Activated naive CD4-positive, alpha-beta T cell treated with anti-CD3 and anti-CD28 coated beads, Interleukin-2, amount 10 ng/mL, durations not matched to agents 7 days and 5 days (primary cell): Measurements from ENCODE around the gene CCDC88C.
A peak's percentile ranks its signal among the peaks of the same experiment; 100 is the strongest.

Source experiments
- CTCF ChIA-PET: fragments of 350-600 bp; sonication (Branson Sonifier 250); formaldehyde crosslinking; loops from one replicate; lab custom pipeline; 2021; ENCODE audit warnings: antibody characterized with exemption; lab: Charles Lee
- DNase-seq: peaks from one replicate; pipeline ENCODE4 v3.0.0-alpha.2; 2020
- H3K27ac Mint-ChIP-seq: one replicate; pipeline ENCODE4 v1.8.0; 2021; ENCODE audit warnings: mild to moderate bottlenecking, moderate library complexity, mixed read lengths
- H3K27me3 Mint-ChIP-seq: one replicate; pipeline ENCODE4 v1.8.0; 2021; ENCODE audit warnings: mild to moderate bottlenecking, mixed read lengths
- H3K36me3 Mint-ChIP-seq: one replicate; pipeline ENCODE4 v1.8.0; 2021; ENCODE audit warnings: mixed read lengths
- H3K4me1 Mint-ChIP-seq: one replicate; pipeline ENCODE4 v1.8.0; 2021; ENCODE audit warnings: mixed read lengths
- H3K4me3 Mint-ChIP-seq: one replicate; pipeline ENCODE4 v1.8.0; 2021; ENCODE audit warnings: mild to moderate bottlenecking, moderate library complexity, mixed read lengths
- H3K9me3 Mint-ChIP-seq: one replicate; pipeline ENCODE4 v1.8.0; 2021; ENCODE audit warnings: mixed read lengths

The CCDC88C gene

GRCh38 chr14:91367173-91368171 lies 50.1 kb downstream of the CCDC88C start:
- H3K27me3 Mint-ChIP-seq, result no peaks in the 10 kb centered on the region
- peak overlapping the region; percentile 24 for H3K4me3 Mint-ChIP-seq
- CTCF ChIA-PET, result interaction anchor here (1.1 to 3.2 kb wide), 3 partner anchors 13 to 44 kb away, joined by 4 to 12 read pairs (median 5); no protein-coding TSS in a partner anchor
- H3K27ac Mint-ChIP-seq, result peak overlapping the region; percentile 57
- H3K4me1 Mint-ChIP-seq, result peaks cover 83% of the 10 kb centered on the region
- peaks cover 22% of the 10 kb centered on the region for H3K36me3 Mint-ChIP-seq
- H3K9me3 Mint-ChIP-seq, result no peaks in the 10 kb centered on the region
- DNase-seq, result peak; percentile 65

- Mint-ChIP-seq H3K27ac (peak overlapping the region; percentile 57), H3K4me3 (no peak overlapping the region), H3K4me1 (peaks cover 80% of the 10 kb centered on the region), H3K9me3 (no peaks in the 10 kb centered on the region), H3K27me3 (no peaks in the 10 kb centered on the region), H3K36me3 (peaks cover 24% of the 10 kb centered on the region)
- DNase-seq, result no peak
- CTCF ChIA-PET, result interaction anchor here (1.1 to 3.2 kb wide), 3 partner anchors 13 to 43 kb away, joined by 4 to 12 read pairs (median 5); no protein-coding TSS in a partner anchor
These were observed 50.9 kb downstream of the CCDC88C start for GRCh38 chr14:91366749-91367148.

GRCh38 chr14:91365552-91365951 lies 52.1 kb downstream of the CCDC88C start:
- peaks cover 23% of the 10 kb centered on the region for H3K36me3 Mint-ChIP-seq
- H3K4me3 Mint-ChIP-seq, result no peak overlapping the region

GRCh38 chr14:91364524-91365270 lies 52.9 kb downstream of the CCDC88C start:
- Mint-ChIP-seq H3K27me3 (no peaks in the 10 kb centered on the region), H3K4me1 (peaks cover 64% of the 10 kb centered on the region), H3K4me3 (no peak overlapping the region), H3K9me3 (no peaks in the 10 kb centered on the region), H3K36me3 (peaks cover 18% of the 10 kb centered on the region), H3K27ac (no peak overlapping the region)
- DNase-seq, result no peak
- CTCF ChIA-PET, result interaction anchor here (0.6 kb wide), 1 partner anchor 19 kb away, joined by 3 read pairs; no protein-coding TSS in a partner anchor

More at GRCh38 chr14:91365552-91365951, 52.1 kb downstream of the CCDC88C start:
- no peak for DNase-seq
- Mint-ChIP-seq H3K4me1 (peaks cover 73% of the 10 kb centered on the region), H3K27ac (peak overlapping the region; percentile 15), H3K9me3 (no peaks in the 10 kb centered on the region), H3K27me3 (no peaks in the 10 kb centered on the region)
- CTCF ChIA-PET, result no interaction called here

- no peak for DNase-seq
These were observed 53.7 kb downstream of the CCDC88C start for GRCh38 chr14:91363776-91364523.

GRCh38 chr14:91361233-91361811 lies 56.3 kb downstream of the CCDC88C start:
- no peaks in the 10 kb centered on the region for H3K27me3 Mint-ChIP-seq
- peaks cover 53% of the 10 kb centered on the region for H3K4me1 Mint-ChIP-seq
- no peak for DNase-seq
- H3K36me3 Mint-ChIP-seq, result peaks cover 29% of the 10 kb centered on the region
- H3K9me3 Mint-ChIP-seq, result no peaks in the 10 kb centered on the region
- CTCF ChIA-PET, result interaction anchor here (1.2 kb wide), 1 partner anchor 11 kb away, joined by 3 read pairs; no protein-coding TSS in a partner anchor
- no peak overlapping the region for H3K4me3 Mint-ChIP-seq
- H3K27ac Mint-ChIP-seq, result no peak overlapping the region

More at GRCh38 chr14:91363776-91364523, 53.7 kb downstream of the CCDC88C start:
- Mint-ChIP-seq H3K27ac (no peak overlapping the region), H3K36me3 (peaks cover 17% of the 10 kb centered on the region), H3K27me3 (no peaks in the 10 kb centered on the region), H3K4me3 (no peak overlapping the region), H3K9me3 (no peaks in the 10 kb centered on the region), H3K4me1 (peaks cover 57% of the 10 kb centered on the region)
- CTCF ChIA-PET, result interaction anchor here (0.6 kb wide), 1 partner anchor 18 kb away, joined by 3 read pairs; no protein-coding TSS in a partner anchor

GRCh38 chr14:91360490-91361232 lies 57.0 kb downstream of the CCDC88C start:
- Mint-ChIP-seq H3K27me3 (no peaks in the 10 kb centered on the region), H3K27ac (no peak overlapping the region), H3K36me3 (peaks cover 33% of the 10 kb centered on the region)

GRCh38 chr14:91358654-91359220 lies 58.9 kb downstream of the CCDC88C start:
- H3K27ac Mint-ChIP-seq, result no peak overlapping the region
- no peaks in the 10 kb centered on the region for H3K9me3 Mint-ChIP-seq
- DNase-seq, result no peak
- no peaks in the 10 kb centered on the region for H3K27me3 Mint-ChIP-seq
- peaks cover 58% of the 10 kb centered on the region for H3K4me1 Mint-ChIP-seq
- H3K36me3 Mint-ChIP-seq, result peaks cover 51% of the 10 kb centered on the region
- no peak overlapping the region for H3K4me3 Mint-ChIP-seq
- CTCF ChIA-PET, result interaction anchor here (1.0 kb wide), 1 partner anchor 62 kb away, joined by 5 read pairs; no protein-coding TSS in a partner anchor

More at GRCh38 chr14:91360490-91361232, 57.0 kb downstream of the CCDC88C start:
- CTCF ChIA-PET, result interaction anchor here (1.1 to 1.2 kb wide), 2 partner anchors 12 to 58 kb away, joined by 3 to 4 read pairs; no protein-coding TSS in a partner anchor
- no peaks in the 10 kb centered on the region for H3K9me3 Mint-ChIP-seq
- H3K4me3 Mint-ChIP-seq, result no peak overlapping the region
- peaks cover 53% of the 10 kb centered on the region for H3K4me1 Mint-ChIP-seq
- DNase-seq, result no peak

- Mint-ChIP-seq H3K27me3 (no peaks in the 10 kb centered on the region), H3K27ac (no peak overlapping the region), H3K4me3 (no peak overlapping the region), H3K9me3 (no peaks in the 10 kb centered on the region), H3K4me1 (peaks cover 66% of the 10 kb centered on the region), H3K36me3 (peaks cover 51% of the 10 kb centered on the region)
- CTCF ChIA-PET, result interaction anchor here (1.0 kb wide), 1 partner anchor 63 kb away, joined by 5 read pairs; no protein-coding TSS in a partner anchor
- DNase-seq, result no peak
These were observed 59.6 kb downstream of the CCDC88C start for GRCh38 chr14:91358025-91358319.

- H3K27ac Mint-ChIP-seq, result peak overlapping the region; percentile 59
- no peak overlapping the region for H3K4me3 Mint-ChIP-seq
- no peaks in the 10 kb centered on the region for H3K9me3 Mint-ChIP-seq
- peaks cover 69% of the 10 kb centered on the region for H3K4me1 Mint-ChIP-seq
- CTCF ChIA-PET, result interaction anchor here (1.0 to 4.8 kb wide), 3 partner anchors 15 to 64 kb away, joined by 5 to 40 read pairs (median 6); no protein-coding TSS in a partner anchor
- no peaks in the 10 kb centered on the region for H3K27me3 Mint-ChIP-seq
- peaks cover 51% of the 10 kb centered on the region for H3K36me3 Mint-ChIP-seq
- DNase-seq, result no peak
These were observed 60.2 kb downstream of the CCDC88C start for GRCh38 chr14:91357272-91358024.

GRCh38 chr14:91356181-91356763 lies 61.3 kb downstream of the CCDC88C start:
- H3K4me3 Mint-ChIP-seq, result peak overlapping the region; percentile 49
- no peaks in the 10 kb centered on the region for H3K27me3 Mint-ChIP-seq
- DNase-seq, result no peak
- CTCF ChIA-PET, result interaction anchor here (1.1 to 4.8 kb wide), 4 partner anchors 16 to 49 kb away, joined by 3 to 40 read pairs (median 5); no protein-coding TSS in a partner anchor
- peak overlapping the region; percentile 81 for H3K27ac Mint-ChIP-seq
- H3K9me3 Mint-ChIP-seq, result no peaks in the 10 kb centered on the region
- peaks cover 52% of the 10 kb centered on the region for H3K36me3 Mint-ChIP-seq
- H3K4me1 Mint-ChIP-seq, result peaks cover 72% of the 10 kb centered on the region
